ENCODE measurements around the gene CCDC190. TPM values are rescaled to one million over a fixed set of nuclear protein-coding genes. Genes with fewer than 3 reads are reported as not detected.

The CCDC190 gene
- total and polyA plus RNA-seq, 2 of the 8 experiments (the other 6 are each of a cell fraction or from before 2014, with no cell fraction given): not detected

DNA sequence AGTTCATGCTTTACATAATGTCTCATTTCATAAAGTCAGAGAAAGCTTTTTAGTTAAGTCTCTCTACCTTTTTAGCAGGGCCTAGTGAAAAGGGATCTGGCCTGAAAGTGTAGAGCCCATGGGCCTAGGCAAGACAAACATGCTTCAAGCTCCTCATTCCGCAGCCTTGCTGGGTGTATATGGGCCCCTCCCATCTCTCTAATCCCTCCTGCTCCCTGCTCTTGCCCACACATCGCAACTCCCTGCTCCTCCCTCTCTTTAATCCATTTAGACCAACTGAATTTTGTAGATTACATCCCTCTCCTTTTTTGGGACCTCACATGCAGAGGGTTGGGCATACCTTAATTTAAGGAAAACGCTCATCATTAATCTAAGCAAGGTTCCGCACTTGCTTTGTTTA, 42.3 kb upstream of the CCDC190 start (continued):
- TF ChIP-seq SP2 (IDR thresholded peaks at IDR 0.05; ENCODE audit: low read length): no peak
